NCI-H82 treated with DMSO at 0.1 percent for 48 hours (cell line): ENCODE measurements around the gene MMP15.
"Not testable (repeated sequence)": the region's sequence is repeated elsewhere in the genome, so short reads cannot be mapped to it uniquely, and the experiment has no call there.

ENCODE experiments used
- DNase-seq: peaks from one replicate; lab custom pipeline; 2025; ENCODE audit not compliant: unreplicated experiment; lab: John Stamatoyannopoulos, UW

The MMP15 gene

DNA sequence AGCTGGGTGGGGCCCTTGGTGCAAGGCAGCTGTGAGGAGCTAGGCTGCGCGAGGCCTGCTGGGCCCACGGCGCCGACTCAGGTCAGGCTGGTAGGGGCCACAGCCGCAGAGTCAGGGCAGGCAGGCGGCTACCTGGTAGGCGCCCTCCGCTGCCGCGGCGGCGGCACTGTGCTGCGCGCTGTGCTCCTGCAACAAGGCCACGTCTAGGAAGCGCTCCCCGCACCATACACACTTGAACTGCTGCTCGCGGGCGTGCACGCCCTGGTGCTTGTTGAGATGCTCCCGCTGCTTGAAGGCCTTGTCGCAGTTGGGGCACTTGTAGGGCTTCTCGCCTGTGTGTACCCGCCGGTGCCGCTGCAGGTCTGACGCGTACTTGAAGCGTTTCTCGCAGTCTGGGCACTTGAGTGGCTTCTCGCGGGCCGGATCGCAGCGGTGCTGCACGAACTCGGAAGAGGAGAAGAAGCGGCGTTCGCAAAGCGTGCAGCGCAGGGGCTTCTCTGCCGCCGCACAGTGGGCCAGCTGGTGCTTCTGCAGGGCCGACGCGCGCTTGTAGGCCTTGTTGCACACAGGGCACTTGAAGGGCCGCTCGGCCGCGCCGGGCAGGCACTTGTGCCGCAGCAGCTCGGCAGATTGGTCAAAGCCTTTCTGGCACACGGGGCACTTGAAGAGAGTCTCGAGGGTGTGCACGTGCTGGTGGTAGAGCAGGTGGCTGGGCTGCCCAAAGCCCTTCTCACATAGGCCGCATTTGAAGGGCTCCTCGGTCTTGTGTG is 29.0 kb upstream of the MMP15 start:
- DNase-seq = no peak

DNA sequence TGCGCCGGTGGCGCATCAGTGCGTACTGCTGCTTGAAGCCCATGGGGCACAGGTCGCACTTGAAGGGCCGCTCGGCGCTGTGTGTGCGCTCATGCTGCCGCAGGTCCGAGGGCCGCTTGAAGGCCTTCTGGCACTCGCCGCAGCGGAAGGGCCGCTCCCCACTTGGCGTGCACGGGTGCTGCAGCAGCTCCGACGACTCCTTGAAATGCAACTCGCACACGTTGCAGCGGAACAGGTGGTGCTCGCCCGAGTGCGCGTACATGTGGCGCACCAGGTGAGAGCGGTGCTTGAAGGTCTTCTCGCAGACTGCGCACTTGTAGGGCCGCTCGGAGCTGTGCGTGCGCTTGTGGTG is 28.4 kb upstream of the MMP15 start:
- no peak for DNase-seq

DNA sequence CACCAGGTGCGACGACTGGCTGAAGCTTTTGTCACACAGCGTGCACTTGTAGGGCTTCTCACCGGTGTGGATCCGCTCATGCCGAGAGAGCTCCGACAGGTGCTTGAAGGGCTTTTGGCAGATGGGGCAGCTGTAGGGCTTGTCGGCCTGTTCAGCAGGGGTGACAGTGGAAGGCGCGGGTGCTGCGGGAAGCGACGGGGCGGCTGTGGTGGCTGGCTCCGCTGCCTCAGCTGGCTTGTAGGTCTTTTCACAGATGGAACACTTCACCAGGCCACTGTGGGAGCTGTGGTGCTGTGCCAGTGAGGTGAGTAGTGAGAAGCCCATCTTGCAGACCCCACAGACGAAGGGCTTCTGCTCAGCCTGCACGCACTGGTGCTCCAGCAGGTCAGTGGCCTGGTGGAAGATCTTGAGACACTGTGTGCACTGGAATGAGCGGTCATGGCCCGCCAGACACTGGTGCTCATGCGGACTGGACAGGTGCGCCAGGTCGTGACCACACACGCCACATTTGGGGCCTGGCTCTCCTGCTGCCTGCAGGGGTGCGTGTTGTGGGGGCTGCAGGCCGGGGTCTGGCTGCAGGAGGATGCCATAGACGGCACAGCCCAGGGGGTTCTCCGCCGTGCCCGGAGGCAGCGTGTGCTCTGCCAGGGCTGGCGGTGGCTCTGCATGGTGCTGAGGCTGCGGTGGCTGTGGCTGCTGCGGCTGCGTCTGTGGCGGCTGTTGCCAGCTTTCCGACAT is 27.9 kb upstream of the MMP15 start:
- DNase-seq = no peak

DNA sequence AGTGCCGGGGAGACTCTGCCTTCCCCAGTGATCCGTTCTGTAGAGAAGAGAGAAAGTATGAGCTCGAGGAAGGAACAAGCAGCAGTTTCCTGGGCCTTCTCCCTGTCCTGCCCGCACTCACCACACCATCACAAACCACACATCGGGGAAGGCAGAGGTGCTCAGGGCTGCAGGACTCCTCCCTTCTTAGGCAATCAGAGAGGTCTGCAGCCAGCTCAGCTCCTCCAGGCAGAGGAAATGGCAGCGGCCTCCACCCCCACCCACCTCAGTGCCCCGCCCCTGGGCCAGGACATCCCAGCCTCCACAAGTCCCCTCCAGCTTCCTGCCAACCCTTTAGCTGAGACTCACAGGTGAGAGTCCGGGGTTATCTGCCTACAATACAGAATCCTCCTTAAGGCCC is 27.1 kb upstream of the MMP15 start:
- no peak for DNase-seq

DNA sequence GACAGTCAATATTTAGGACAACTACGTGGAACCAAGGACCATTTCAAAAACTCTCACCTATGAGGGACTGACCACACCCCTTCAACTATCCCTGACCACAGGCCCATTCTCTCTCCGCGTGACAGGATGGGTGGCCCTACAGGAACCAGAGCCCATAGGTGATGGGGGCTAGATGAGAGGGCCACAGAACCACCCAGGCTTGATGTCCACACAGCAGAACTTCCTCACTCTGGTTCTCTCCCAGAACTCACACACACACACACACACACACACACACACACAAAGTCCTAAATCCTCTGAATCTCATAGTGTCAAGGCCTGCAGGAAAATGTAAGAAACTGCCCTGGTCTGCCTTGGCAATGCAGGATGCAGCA is 26.6 kb upstream of the MMP15 start:
- DNase-seq = no peak

DNA sequence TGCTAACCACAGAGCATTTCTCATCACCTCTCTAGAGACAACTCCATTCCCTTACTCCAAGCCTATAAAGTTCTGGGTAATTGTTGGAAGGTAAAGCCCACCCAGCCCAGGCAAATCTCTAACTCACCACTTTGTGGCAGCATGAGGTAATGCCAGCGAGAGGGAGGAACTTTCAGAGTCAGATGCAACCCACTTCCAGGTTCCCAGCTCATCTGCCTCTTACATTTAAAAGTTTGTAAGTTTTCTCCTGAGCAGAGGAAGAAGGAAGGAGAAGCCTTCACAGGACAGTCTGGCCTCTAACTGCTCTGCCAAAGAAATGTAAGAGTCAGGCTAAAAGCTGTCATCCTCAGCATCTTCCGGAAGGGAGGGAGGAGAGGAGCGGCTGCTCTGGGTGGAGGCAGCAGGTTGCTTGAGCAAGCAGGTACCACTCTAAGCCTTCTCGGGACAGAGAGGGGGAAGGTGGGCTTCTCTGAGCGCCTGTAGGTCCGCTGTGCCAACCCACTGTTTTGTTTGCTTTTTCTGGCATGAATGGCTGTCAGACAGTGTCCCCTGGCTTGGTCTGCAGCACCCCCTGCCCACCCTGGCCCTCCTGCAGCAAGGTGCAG is 26.1 kb upstream of the MMP15 start:
- DNase-seq = no peak

DNA sequence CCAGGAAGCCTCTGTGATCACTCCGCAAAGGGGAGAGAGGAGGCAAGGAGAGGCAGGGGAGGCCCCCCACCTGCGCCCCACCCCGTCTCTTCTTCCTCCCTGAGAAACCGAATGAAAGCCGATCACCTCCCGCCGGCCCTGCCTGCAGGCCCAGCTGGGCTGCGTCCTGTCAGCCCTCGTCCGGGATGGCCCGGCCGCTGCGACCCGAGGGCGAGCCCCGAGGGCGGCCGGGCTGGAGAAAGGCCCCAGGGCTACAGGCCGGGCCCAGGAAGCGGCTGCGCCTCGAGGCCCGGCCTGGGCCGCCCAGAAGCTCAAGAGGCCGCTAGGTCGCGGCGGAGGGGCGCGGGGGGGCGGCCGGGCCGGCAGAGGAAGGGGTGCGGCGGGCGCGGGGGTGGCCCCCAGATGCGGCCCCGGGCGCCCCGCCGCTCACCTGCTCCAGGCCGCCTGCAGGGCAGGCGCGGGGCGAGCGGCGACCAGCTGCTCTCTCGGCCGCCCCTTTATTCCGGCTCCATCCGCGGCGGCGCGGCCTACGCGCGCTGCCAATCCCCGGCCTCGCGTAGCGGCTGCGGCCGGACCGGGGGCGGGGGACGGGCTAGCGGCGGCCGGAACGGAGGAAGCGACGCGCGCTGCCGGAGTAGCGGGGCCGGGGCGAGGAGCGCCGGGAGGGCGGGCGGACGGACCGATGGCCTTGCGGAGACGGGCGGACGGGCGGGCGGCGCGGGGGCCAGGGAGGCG is 25.4 kb upstream of the MMP15 start, which contains the start of gene ZNF319:
Gene ZNF319 (minus strand): TSS at position 702 of the 735 bp plus-strand sequence. CDS start 2,407 bp downstream, outside the sequence.
- DNase-seq = no peak

DNA sequence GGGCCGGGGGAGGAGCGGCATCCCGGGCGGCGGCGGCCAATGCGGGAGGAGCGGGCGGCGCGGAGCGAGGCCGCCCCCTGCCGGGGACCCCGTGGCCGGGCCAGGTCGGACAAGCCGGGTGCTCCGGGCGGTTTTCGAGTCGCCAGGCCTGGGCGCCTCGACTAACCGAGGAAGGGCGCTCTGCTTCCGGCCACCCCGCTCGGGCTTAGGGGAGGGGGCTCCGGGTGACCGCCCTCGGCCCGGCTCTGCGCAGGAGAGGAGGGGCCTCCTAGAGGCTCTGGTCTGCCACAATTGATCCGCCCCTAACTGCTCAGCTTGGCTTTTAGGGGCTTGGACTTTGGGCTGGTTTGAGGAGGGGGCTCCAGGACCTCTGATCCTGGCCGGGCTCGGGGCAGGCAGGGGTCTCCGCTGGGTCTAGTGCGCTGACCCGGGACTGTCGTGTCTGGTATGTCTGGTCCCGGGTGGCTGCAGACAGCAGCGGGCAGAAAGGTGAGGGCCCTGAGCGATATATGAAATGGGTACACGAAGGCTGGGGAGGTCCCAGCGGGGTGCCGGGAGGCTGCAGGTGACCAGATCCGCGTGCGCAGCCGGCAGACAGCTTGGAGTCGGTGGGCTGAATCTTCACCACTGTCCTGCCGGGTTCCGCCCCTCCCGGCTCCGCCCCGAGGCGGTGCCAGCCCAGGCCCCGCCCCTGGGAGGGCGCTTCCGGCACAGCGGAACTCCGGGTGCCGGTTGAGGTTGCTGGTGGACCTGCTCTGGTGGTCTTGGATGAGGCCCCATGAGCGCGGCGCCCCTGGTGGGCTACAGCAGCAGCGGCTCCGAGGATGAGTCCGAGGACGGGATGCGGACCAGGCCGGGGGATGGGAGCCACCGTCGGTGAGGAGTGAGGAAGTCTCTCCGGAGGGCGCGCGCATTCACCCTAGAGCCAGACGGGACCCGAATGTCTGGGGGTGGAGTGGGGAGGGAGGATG is 24.6 kb upstream of the MMP15 start, which contains the start of gene USB1:
Gene USB1 (plus strand): TSS at position 702 of the 971 bp plus-strand sequence. CDS start 77 bp downstream, at position 779.
- DNase-seq = peak; percentile 39

DNA sequence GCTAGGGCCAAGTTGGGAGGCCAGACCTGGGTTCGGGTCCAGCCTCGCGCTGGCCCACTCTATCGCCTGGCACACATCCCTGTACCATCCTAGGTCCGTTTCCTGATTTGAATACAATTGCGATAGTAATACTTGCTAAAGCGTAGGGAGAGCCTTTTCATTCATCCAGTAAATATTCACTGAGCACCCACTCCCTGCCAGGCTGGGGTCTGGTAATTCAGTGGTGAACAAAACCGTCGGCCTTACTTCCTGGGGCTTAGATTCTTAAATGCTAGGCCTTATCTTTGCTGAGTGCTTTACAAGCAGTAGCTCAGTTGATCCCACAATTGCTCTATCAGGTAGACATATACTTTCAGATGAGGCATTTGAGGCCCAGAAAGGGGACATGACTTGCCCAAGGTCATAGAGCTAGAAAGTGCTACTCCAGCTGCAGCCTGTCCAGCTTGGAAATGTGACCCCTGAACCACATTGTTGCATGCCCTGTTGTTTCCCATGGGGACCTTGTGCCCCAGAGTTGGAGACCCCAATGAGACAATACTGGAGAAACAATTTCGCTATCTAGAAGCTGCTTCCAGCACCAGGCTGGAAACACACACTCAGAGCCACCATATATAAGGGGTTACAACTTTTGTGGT is 23.7 kb upstream of the MMP15 start:
- DNase-seq = no peak

DNA sequence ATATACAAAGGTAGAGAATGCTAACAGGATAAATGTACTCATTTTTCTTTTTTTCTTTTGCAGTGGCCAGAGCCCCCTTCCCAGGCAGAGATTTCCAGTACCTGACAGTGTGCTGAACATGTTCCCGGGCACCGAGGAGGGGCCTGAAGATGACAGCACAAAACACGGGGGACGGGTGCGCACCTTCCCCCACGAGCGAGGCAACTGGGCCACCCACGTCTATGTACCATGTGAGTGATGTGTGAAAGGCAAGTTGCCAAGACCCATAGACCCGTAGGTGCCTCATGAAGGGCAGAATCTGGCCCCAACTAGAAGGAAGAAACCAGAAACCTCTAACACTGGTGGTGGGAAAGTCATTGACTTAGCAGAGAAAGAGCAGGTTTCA is 23.1 kb upstream of the MMP15 start:
- DNase-seq = no peak

DNA sequence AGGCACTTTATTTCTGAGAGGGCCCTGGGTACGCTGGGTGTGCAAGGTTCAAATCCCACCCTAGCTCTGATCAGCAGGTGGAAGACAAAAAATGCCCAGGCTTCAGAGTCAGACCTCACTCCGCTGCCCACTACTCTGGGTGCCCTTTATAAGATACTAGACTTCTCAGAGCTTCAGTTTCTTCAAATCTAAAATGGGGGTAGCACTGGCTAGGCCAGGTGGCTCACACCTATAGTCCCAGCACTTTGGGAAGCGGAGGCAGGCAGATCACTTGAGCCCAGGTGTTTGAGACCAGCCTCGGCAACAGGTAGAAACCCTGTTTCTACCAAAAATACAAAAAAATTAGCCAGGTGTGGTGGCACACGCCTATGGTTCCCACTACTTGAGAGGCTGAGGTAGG is 22.6 kb upstream of the MMP15 start:
- DNase-seq = no peak

DNA sequence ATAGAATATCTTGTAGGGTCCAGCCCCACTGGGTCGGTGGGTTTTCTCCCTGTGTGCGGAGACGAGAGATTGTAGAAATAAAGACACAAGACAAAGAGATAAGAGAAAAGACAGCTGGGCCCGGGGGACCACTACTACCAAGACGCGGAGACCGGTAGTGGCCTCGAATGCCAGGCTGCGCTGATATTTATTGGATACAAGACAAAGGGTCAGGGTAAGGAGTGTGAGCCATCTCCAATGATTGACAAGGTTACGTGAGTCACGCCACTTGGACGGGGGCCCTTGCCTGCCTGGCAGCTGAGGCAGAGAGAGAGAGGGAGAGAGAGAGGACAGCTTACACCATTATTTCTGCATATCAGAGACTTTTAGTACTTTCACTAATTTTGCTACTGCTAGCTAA is 20.8 kb upstream of the MMP15 start:
- not testable (repeated sequence) for DNase-seq

DNA sequence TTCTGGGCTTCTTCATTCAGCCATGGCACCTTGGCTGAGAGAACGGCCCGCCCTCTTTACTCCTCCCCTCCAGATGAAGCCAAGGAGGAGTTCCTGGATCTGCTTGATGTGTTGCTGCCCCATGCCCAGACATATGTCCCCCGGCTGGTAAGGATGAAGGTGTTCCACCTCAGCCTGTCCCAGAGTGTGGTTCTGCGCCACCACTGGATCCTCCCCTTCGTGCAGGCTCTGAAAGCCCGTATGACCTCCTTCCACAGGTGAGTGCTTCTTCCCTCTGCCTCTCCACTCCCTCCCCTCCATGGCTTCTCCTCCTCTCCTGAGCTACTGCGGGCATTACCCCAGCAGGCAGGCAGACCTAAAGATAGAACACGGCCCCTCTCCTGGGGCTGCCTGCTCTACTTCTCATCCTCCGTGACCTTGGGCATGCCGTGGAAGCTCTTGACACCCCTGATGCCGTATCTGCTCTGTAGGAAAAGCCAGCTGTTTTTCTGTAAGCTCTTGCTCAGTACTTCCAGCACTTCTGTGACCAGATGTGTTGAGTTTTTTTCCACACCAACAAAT is 15.6 kb upstream of the MMP15 start:
- DNase-seq = no peak

DNA sequence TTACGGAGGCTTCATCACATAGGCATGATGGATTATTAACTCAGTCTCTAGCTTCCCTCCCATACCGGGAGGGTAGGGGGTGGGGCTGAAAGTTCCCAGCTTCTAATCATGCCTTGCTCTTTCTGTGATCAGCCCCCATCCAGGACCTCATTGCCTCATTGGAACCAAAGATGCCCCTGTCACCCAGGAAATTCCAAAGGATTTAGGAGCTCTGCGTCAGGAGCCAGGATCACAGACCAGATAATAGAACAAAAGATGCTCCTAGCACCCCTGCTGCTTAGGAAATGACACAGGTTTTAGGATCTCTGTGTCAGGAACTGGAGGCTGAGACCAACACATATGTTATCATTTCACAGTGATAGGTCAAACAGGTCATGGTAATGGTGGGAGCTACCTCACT is 14.7 kb upstream of the MMP15 start:
- DNase-seq = no peak

DNA sequence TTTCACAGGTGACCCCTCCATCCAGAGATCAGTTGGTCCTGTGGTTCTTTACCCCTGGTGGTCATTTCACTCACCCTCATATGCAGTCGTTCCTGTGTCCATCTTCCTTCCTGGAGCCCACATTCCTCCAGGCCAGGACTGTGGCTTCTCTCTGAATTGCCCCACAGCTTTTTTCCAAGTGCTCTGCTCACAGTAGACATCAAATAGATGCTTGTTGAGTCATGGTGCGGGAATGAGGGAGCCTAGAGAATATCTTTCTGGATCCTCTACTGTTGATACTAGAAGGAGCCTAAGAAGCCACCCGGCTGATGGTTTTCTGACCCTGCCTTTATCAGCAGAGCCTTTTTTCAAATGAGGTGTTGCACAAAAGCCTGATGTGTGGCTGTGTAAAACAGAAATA is 13.9 kb upstream of the MMP15 start:
- DNase-seq = no peak

DNA sequence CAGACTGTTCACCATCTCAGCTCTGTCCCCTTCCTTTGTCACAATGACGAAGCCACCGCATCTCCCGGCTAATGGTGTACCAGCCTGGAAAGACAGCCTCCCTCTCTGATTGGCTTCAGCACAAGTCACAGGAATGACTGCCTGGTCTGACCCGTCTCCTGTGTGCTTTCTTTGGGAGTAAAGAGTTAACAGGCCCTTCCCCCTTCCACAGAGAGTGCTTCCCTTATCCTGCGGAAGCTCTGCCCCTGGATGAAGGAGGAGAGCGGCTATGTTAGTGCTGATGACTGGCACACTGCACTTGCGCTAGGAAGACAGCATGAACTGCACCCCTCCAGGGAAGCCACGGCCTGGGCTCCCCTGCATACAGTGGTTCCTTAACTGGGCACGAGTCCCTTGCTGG is 13.1 kb upstream of the MMP15 start:
- no peak for DNase-seq

DNA sequence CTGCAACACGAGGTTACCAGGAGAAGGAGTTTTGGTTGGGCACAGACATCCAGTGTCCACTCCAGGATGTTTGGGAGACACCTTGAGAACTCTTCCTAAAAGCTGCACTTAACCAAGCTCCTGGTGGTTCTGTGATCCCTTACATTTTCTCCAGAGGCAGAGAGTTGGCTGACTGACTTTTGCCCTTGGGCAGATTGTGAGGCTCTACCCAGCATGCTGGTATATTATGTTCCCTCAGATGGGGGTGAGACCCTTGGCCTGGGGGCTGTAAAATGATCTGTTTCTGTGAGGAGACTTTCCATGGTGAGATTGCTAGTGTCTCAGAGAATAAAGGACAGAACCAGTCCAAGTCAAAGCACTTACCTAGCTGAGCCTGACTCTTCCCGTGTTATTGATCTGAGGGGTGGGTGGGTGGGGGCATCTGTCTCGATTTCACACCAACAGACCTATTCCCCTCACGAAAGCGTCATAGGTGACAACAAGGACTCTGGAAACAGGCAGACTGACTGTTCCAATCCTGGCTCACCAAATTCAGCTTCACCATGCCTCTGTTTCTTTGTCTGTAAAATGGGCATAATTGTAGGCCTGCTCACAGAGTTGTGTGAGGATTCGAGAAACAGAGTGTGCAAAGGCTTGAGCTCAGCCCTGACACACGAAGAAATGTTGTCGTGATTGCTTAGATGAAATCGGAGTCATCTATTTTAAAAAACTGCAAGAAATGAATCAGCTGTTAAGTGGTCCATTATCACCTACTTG is 12.2 kb upstream of the MMP15 start:
- DNase-seq = no peak

DNA sequence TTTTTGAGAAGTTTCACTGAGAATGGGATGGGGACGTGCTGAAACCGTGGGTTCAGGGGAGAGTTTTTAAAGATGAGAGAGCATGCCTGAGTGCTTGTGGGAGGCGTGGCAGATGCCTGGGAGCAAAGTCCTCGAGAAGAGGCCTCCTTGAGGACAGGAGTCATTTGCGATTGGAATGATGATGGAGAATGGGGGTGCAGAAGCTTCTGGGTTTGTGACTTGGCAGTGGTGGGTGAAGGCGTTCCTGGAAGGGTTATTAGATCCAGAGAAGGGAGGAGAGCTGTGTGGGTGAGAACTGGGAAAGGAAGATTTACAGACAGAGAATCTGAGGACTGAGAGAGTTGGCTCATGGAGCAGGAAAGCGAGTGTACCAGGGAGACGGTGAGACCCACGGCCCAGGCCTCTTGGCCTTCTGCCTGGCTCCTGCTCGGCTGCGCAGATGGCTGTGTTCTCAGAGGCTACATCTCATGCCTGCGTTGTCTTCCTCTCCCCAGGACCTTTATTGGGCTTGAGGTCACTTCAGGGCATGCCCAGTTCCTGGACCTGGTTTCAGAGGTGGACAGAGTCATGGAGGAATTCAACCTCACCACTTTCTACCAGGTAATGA is 8.6 kb upstream of the MMP15 start:
- no peak for DNase-seq
